CD4-positive, alpha-beta T cell (primary cell): ENCODE measurements around the gene DIPK1A. TPM values are rescaled to one million over a fixed set of nuclear protein-coding genes. Genes with fewer than 3 reads are reported as not detected.

Source experiments
- ATAC-seq: fragments of 200-7000 bp; cut with Tn5 transposase; one replicate; pipeline ENCODE4 v1.10.0; 2022; ENCODE audit warnings: mild to moderate bottlenecking; ENCODE audit not compliant: poor library complexity
- CTCF ChIA-PET: fragments of 350-600 bp; sonication (Branson Sonifier 250); formaldehyde crosslinking; loops from one replicate; lab custom pipeline; 2021; ENCODE audit warnings: antibody characterized with exemption, inconsistent platforms; lab: Charles Lee
- POLR2A ChIA-PET: fragments of 350-600 bp; sonication (Branson Sonifier 250); formaldehyde crosslinking; loops from one replicate; lab custom pipeline; 2021; ENCODE audit warnings: antibody characterized with exemption, inconsistent platforms; lab: Charles Lee
- DNase-seq, 14 experiments: peaks; one replicate each; pipeline ENCODE4 v3.0.0-alpha.2; 2013 to 2020; ENCODE audit warnings: mixed read lengths in 2 of 14
- H3K27ac ChIP-seq, 2 donors: one replicate each; pipeline versions ENCODE4 v1.5.1 to v1.7.0; 2013; ENCODE audit warnings: low read length in 2 of 2, low read depth in 1 of 2, mild to moderate bottlenecking in 1 of 2
- H3K27me3 ChIP-seq, 2 experiments: 1 replicate in 1 of 2; 2 replicates in 1 of 2; pipeline versions ENCODE4 v1.6.1 to v1.7.0; 2013; ENCODE audit warnings: low read length in 2 of 2, control low read depth in 1 of 2, mild to moderate bottlenecking in 1 of 2, moderate library complexity in 1 of 2; ENCODE audit not compliant: insufficient read depth in 2 of 2, control insufficient read depth in 1 of 2
- H3K36me3 ChIP-seq: one replicate; pipeline ENCODE4 v1.6.1; 2013; ENCODE audit warnings: low read length, control low read depth; ENCODE audit not compliant: insufficient read depth
- H3K4me1 ChIP-seq: one replicate; pipeline ENCODE4 v1.6.1; 2013; ENCODE audit warnings: low read length, control low read depth; ENCODE audit not compliant: insufficient read depth
- H3K4me3 ChIP-seq: one replicate; pipeline ENCODE4 v1.5.1; 2013; ENCODE audit warnings: mild to moderate bottlenecking, low read length, moderate library complexity
- H3K9me3 ChIP-seq, 2 experiments: 1 replicate in 1 of 2; 2 replicates in 1 of 2; pipeline versions ENCODE4 v1.6.1 to v1.7.0; 2013; ENCODE audit warnings: low read length in 2 of 2, mild to moderate bottlenecking in 2 of 2, control low read depth in 1 of 2, moderate library complexity in 1 of 2; ENCODE audit not compliant: control insufficient read depth in 1 of 2, insufficient read depth in 1 of 2
- H3K27ac Mint-ChIP-seq: one replicate; pipeline ENCODE4 v1.8.0; 2020; ENCODE audit warnings: mixed read lengths
- H3K27me3 Mint-ChIP-seq: one replicate; pipeline ENCODE4 v1.8.0; 2021; ENCODE audit warnings: mixed read lengths
- H3K36me3 Mint-ChIP-seq: one replicate; pipeline ENCODE4 v1.8.0; 2021; ENCODE audit warnings: low read depth, mixed read lengths
- H3K4me1 Mint-ChIP-seq: one replicate; pipeline ENCODE4 v1.8.0; 2021; ENCODE audit warnings: low read depth, mixed read lengths
- H3K4me3 Mint-ChIP-seq: one replicate; pipeline ENCODE4 v1.8.0; 2020; ENCODE audit warnings: mild to moderate bottlenecking, mixed read lengths
- H3K9me3 Mint-ChIP-seq: one replicate; pipeline ENCODE4 v1.8.0; 2020; ENCODE audit warnings: mixed read lengths
- CTCF ChIP-seq: fragments of 200-600 bp; IDR thresholded peaks from one replicate; pipeline ENCODE4 v1.8.0; 2022; ENCODE audit warnings: antibody characterized with exemption, mild to moderate bottlenecking
- intact Hi-C, 2 experiments: fragments of 100-400 bp; cut with DNase I in 1 of 2; cut with micrococcal nuclease in 1 of 2; formaldehyde crosslinking; loops; one replicate each; pipeline versions ENCODE4 v1.15.1 to v1.9.0; 2023 to 2025; cut with DNase I, micrococcal nuclease
- total RNA-seq, 174 experiments: library from RNA in 2 of 174; stranded (reverse) in 2 of 174; gene quantifications; one replicate each; pipeline ENCODE4 v1.2.3 and lab custom pipeline; 2021 to 2026

The DIPK1A gene
- total RNA-seq, 2 experiments from 2014 or later = 7.0 to 7.3 TPM

GRCh38 chr1:92934395-92935378 is 26.6 kb downstream of the DIPK1A start:
- Mint-ChIP-seq H3K27ac (no peak overlapping the region), H3K4me3 (no peak overlapping the region), H3K27me3 (no peaks in the 10 kb centered on the region), H3K9me3 (no peaks in the 10 kb centered on the region), H3K4me1 (peaks cover 67% of the 10 kb centered on the region), H3K36me3 (peaks cover 5% of the 10 kb centered on the region)
- H3K27me3 ChIP-seq = no peaks in the 10 kb centered on the region
- CTCF ChIA-PET = interaction anchor here (1.2 kb wide), 1 partner anchor 16 kb away, joined by 3 read pairs; no protein-coding TSS in a partner anchor
- no peak overlapping the region for H3K27ac ChIP-seq
- no peaks in the 10 kb centered on the region for H3K36me3 ChIP-seq
- DNase-seq = no peak
- intact Hi-C loops = no loop called here
- no peaks in the 10 kb centered on the region for H3K9me3 ChIP-seq
- H3K4me3 ChIP-seq = no peak overlapping the region
- peaks cover 15% of the 10 kb centered on the region for H3K4me1 ChIP-seq
- POLR2A ChIA-PET = no interaction called here
- ATAC-seq = no peak
- TF ChIP-seq CTCF = no peak

- Mint-ChIP-seq H3K36me3 (peaks cover 11% of the 10 kb centered on the region), H3K9me3 (no peaks in the 10 kb centered on the region), H3K27me3 (no peaks in the 10 kb centered on the region), H3K4me1 (peaks cover 76% of the 10 kb centered on the region), H3K27ac (no peak overlapping the region), H3K4me3 (no peak overlapping the region)
- POLR2A ChIA-PET = no interaction called here
- H3K27me3 ChIP-seq = no peaks in the 10 kb centered on the region
- H3K4me3 ChIP-seq = no peak overlapping the region
- peaks cover 15% of the 10 kb centered on the region for H3K4me1 ChIP-seq
- no peaks in the 10 kb centered on the region for H3K9me3 ChIP-seq
- DNase-seq = no peak
- CTCF ChIA-PET = no interaction called here
- H3K36me3 ChIP-seq = peaks cover 5% of the 10 kb centered on the region
- ATAC-seq = no peak
- intact Hi-C loops = no loop called here
- no peak overlapping the region for H3K27ac ChIP-seq
- no peak for TF ChIP-seq CTCF
Measured at GRCh38 chr1:92933459-92933858, 27.8 kb downstream of the DIPK1A start.

GRCh38 chr1:92931691-92932090 is 29.6 kb downstream of the DIPK1A start:
- intact Hi-C loops = no loop called here
- ATAC-seq (no peak), DNase-seq (no peak)
- H3K4me1 ChIP-seq = peaks cover 15% of the 10 kb centered on the region
- no peak overlapping the region for H3K4me3 ChIP-seq
- H3K9me3 ChIP-seq = no peaks in the 10 kb centered on the region
- peaks cover 5% of the 10 kb centered on the region for H3K36me3 ChIP-seq
- no peaks in the 10 kb centered on the region for H3K27me3 Mint-ChIP-seq
- H3K4me1 Mint-ChIP-seq = peaks cover 73% of the 10 kb centered on the region
- peaks cover 17% of the 10 kb centered on the region for H3K36me3 Mint-ChIP-seq
- H3K27ac Mint-ChIP-seq = no peak overlapping the region
- no peak overlapping the region for H3K4me3 Mint-ChIP-seq
- no peaks in the 10 kb centered on the region for H3K9me3 Mint-ChIP-seq
- no peak for TF ChIP-seq CTCF
- ChIA-PET POLR2A (no interaction called here), CTCF (no interaction called here)
- H3K27ac ChIP-seq = no peak overlapping the region
- H3K27me3 ChIP-seq = no peaks in the 10 kb centered on the region
